ENCODE data around the gene NELL1. TPM values are rescaled to one million over a fixed set of nuclear protein-coding genes. Genes with fewer than 3 reads are reported as not detected.

The NELL1 gene
- total and polyA plus RNA-seq, 2 donors (not counting 3 experiments of a cell fraction or from before 2014, with no cell fraction given): not detected

- Histone ChIP-seq H3K27ac (ENCODE audit: insufficient read depth, low read depth, low read length) (no peak overlapping the region), H3K9me3 (replicated peaks; ENCODE audit: control insufficient read depth, insufficient read depth, low read length) (no peaks in the 10 kb centered on the region), H3K36me3 (ENCODE audit: control insufficient read depth in 2 of 2, extremely low read depth in 1 of 2, insufficient read depth in 2 of 2, low read length in 2 of 2) (no peaks in the 10 kb centered on the region), H3K4me3 (replicated peaks in 1 of 3; ENCODE audit: insufficient read depth in 1 of 3, low read depth in 1 of 3, low read length in 3 of 3) (no peak overlapping the region), H3K4me2 (ENCODE audit: insufficient read depth, low read length) (no peak overlapping the region), H3K9ac (replicated peaks; ENCODE audit: extremely low read depth, insufficient read depth, low read length) (no peak overlapping the region), H3K4me1 (ENCODE audit: control insufficient read depth, extremely low read depth, insufficient read depth, low read length) (no peaks in the 10 kb centered on the region), H2AFZ (ENCODE audit: low read depth, low read length) (no peak overlapping the region), H3K79me2 (ENCODE audit: control insufficient read depth, insufficient read depth, low read length) (no peaks in the 10 kb centered on the region), H3K27me3 (ENCODE audit: control insufficient read depth in 2 of 2, insufficient read depth in 2 of 2, low read length in 2 of 2) (no peaks in the 10 kb centered on the region), H4K20me1 (replicated peaks; ENCODE audit: control insufficient read depth, extremely low read depth, insufficient read depth, low read length) (no peaks in the 10 kb centered on the region), H3K9me1 (replicated peaks; ENCODE audit: control insufficient read depth, extremely low read depth, insufficient read depth, low read length) (no peaks in the 10 kb centered on the region)
- ChIA-PET CTCF (no interaction called here), POLR2A (no interaction called here)
- intact Hi-C loops (cut with micrococcal nuclease) (no loop called here), dilution Hi-C loops (cut with MboI; ENCODE audit: extremely low pct_ligation_motif_present, low sequenced_read_pairs) (no loop called here)
- FAIRE-seq (no peak), DNase-seq (ENCODE audit: low read depth, low spot score) (no peak)
- BruUV-seq (replicated peaks): no TSS peak
- TF ChIP-seq POLR2A (IDR thresholded peaks at IDR 0.05; ENCODE audit: low read depth, low read length): no peak
- TF ChIP-seq MAX (IDR thresholded peaks at IDR 0.05; ENCODE audit: insufficient read depth, insufficient read length): no peak
- no peak for TF ChIP-seq POLR2AphosphoS5 (IDR thresholded peaks at IDR 0.05; ENCODE audit: insufficient read depth, low read depth, low read length)
- TF ChIP-seq CTCF (IDR thresholded peaks at IDR 0.05; ENCODE audit: extremely low read depth in 1 of 2, insufficient read depth in 1 of 2, low read depth in 1 of 2, low read length in 2 of 2): no peak
- TF ChIP-seq MYC (IDR thresholded peaks at IDR 0.05; ENCODE audit: low read depth, low read length): no peak
- TF ChIP-seq JUN (IDR thresholded peaks at IDR 0.05; ENCODE audit: borderline replicate concordance, insufficient read depth, insufficient read length, low read depth): no peak
- no peak for TF ChIP-seq EZH2 (IDR thresholded peaks at IDR 0.05; ENCODE audit: borderline replicate concordance, low read depth, low read length, severe bottlenecking)
- no peak for TF ChIP-seq GATA2 (IDR thresholded peaks at IDR 0.05; ENCODE audit: insufficient read depth, insufficient read length, low read depth, low read length)
- no peak for TF ChIP-seq FOS (IDR thresholded peaks at IDR 0.05; ENCODE audit: borderline replicate concordance, insufficient read depth, low read length)
Observed at GRCh38 chr11:20712912-20713311, 43.5 kb downstream of the NELL1 start.

All from endothelial cell of umbilical vein (primary cell).